ENCODE results near the gene DENND1B.
A peak's percentile ranks its signal among the peaks of the same experiment; 100 is the strongest.
"Not testable (repeated sequence)": the region's sequence is repeated elsewhere in the genome, so short reads cannot be mapped to it uniquely, and the experiment has no call there.

Gene DENND1B

DNA sequence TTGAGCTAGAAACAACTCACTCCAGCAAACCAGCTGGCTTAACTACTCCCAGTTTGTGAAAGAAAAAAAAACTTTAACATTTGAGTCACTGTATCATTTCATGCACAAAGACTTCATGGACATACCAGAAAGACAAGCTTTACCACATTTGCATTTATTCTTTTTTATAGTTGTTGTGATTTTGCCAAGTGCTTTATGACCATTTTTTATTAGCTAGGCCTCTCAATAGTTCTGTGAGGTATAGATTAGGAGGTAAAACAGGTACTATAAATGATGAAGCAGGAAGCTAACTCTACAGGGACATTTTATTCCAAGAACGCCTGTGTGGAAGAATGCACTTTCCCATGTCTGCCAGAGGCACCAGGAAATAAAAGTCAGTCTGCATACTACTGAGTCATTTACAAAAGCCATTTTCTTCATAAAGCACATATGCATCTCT lies 8.2 kb upstream of the DENND1B start:
- no peak for DNase-seq

- DNase-seq, result no peak
These were observed 7.6 kb upstream of the DENND1B start for GRCh38 chr1:197782722-197783360.

- DNase-seq, result no peak
These were observed 6.9 kb upstream of the DENND1B start for GRCh38 chr1:197781968-197782721.

DNA sequence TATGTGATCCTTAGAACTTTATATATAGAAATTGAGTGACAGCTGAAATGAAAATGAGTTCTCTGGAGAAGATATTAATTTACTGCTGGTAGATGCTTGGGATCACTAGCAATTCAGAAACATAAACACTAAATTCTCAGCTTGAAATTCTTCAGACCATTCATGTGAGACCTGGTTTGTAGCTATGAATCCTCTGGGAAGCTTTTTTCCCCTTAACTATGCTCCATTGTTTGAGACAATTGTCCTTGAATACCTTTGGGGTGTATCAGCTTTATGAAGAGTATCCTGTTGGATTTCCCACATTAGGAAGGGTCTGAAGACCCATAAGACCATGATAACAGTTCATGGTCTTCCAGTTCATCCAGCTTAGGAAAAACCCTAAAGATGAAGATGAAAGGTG lies 4.6 kb upstream of the DENND1B start:
- DNase-seq, result no peak

- no peak for DNase-seq
These were observed 3.2 kb upstream of the DENND1B start for GRCh38 chr1:197778366-197778945.

DNA sequence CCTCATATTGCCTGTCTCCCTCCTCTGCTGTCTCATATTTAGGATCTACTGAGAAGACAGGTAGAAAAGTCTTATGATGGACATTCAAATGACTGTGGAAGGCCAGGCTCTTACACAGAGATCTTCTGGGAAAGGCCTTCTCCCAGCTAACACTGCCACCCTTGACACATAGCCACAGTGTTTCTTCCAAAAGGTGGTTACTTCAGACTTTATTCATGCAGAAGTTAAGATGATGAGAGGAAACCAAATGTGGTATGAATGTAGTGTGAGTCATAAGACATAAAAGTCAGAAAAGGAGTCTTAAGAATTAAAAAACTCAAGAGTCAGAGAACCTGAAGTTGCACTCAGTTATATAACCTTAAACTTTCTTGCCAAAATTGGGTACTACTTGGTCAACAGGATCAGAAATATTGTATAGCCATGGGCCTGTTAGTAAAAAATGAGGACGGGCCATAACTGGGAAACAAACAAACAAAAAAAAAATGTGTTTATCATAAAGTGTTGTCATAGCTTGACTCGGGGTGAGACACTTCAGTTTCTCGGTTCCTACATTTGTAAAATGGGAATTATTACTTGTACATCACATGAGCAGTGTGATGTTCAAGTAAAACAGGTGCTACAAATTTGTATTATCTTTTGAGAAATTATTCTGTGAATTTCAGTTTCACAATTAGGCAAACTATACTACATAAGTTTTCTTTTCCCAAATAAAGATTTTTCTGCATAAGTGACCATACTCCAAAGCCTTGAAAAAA lies 1.2 kb upstream of the DENND1B start:
- DNase-seq, result no peak

- peak in 1 of 2 experiments; percentile 40 for DNase-seq
These were observed 606 bp downstream of the DENND1B start for GRCh38 chr1:197774466-197775281.

GRCh38 chr1:197773856-197774255 lies 1.4 kb downstream of the DENND1B start:
- DNase-seq, result no peak

DNA sequence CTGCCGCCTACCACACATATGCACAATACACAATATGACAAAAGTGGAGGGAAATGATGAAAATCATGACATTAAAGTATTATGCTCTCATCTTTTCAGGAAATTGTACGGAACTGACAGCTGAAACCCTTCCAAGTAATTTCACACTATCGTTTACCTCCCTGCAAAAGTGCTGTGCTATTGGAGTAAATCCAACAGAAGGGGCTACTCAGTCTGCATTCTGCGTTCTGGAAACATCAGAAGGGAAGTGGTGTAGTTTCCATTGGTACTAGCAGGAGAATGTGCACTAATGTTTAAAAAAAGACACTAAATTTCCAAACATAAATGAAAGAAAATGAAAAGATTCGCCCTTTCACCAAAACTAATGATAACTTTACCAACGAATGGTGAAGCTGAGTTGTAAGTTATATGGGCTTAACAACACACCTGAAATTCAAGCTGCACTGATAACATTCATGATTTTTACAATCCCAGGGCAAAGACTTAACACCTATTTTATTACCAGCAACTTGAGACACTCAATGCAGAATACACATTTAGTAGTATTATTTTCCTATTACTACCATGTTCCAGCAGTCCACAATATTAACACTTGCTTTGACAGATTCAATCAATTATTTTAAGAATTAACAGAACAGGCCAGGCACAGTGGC lies 3.2 kb downstream of the DENND1B start:
- DNase-seq, result no peak

- DNase-seq, result no peak
These were observed 3.9 kb downstream of the DENND1B start for GRCh38 chr1:197771386-197771785.

DNA sequence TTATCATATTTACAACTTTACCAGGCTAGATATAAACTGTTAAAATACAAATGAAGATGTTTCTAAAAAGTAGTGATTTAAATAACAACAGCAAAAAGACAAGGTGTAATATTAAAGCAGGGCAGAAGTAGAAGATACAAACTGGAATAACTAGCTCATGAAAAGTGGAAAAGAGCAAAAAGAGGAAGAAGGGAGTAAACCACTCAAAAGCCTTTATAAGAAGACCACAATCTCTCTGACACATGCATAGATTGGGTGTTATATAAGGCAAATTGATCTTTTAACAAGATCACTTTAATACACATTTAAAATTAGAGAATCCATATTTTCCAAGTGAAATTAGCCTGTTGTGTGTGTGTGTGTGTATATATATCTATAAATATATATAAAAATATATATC lies 5.0 kb downstream of the DENND1B start:
- no peak for DNase-seq

DNA sequence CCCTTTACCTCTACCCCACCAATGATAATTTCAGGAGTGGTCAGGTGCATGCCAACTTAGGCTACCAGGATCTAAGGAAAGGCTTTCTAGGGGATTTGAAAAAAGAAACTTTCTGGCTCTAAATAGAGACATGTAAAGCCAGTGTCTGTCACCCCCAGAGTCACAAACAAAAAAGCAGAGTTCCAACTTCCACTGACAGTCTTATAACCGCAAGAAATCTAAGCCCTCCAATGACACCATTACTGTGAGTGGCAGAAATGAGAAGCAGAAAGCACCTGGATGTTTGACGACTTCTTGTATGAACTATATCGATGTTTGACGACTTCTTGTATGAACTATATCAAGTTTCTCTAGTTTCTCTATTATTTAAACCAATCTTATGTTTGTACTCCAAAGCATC lies 6.0 kb downstream of the DENND1B start:
- no peak for DNase-seq

DNA sequence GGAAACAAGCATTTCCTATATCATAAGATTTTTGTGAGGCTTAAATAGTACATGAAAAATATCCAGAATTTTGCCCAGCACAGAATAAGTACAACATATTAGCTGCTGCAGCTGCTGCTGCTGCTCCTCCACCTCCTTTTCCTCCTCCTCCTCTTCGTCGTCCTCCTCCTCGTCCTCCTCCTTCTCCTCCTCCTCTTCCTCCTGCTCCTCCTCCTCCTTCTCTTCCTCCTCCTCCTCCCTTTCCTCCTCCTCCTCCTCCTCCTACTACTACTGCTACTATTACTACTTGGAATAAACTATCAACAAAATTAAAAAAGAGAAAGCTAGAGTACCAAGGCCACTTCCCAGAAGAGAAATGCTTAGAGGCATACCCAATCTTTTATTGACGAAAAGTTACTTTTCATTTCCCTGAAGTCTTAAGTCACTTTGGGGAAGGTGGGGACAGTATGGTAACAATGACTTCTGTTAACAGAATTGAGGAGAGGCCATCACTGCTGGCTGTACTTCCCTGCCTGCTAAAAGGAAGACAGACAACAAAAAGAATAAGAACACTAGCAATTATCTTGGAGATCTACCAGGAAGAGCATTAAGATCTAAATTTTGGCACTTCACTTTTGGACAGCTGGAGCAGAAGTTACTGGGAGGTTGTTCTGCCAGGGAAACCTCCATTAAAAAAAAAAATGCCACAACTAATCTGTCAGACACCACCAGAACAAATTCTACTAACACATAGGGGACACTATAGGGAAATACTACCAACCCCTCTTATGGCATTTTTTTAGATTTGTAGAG lies 7.1 kb downstream of the DENND1B start:
- no peak for DNase-seq

DNA sequence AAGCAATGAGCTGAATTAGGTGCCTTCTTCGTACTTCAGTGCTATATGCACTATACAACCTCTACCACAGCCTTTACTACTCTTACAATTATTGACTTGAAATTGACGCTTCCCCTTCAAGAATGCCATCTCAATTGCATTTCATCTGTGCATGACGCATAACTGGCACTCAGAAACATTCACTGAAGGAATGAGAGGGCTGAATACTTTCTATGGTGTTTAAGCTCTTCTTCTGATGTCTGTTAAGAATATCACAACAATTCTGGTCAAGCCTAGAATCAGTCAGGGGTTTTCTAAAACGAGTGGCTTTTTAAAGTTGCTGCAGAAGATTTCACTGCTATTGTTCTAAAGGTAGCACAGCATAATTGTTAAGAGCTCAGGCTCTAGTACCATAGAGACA lies 11.5 kb downstream of the DENND1B start:
- no peak for DNase-seq

DNA sequence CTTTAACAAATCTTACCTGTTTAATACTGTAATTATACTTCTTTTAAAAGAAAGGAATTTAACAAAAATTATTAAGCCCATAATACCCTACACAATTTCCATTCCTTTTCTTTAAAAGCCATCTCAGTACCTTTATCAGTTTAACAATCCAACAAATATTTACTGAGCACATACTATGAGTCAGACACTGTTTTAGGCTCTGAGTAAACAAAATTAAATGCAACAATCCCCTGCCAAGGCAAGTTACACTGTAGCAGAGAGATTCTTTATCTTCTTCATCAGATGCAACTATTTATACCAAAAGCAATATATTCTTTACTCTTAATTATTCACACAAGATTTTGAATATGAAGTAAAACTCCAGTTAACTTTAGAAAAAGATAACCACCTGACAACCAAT lies 12.0 kb downstream of the DENND1B start:
- no peak for DNase-seq

DNA sequence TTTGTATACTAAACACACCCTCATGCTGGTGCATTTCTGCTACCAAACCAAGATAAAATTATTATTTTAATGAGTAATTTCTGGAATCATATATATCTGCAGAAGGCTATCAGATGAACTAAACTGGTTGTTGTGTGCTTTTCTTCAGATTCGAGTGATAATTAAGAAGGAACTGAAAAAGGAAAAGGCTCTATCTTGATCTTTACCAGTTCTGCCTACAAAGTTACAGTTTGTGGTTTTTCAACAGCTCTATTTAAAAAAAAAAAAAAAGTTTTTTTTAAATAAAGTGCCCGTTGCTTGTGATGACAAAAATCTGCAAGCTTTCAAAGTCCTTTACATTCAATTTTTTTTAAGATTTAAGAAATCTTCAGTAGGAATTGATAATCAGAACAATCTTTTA lies 13.6 kb downstream of the DENND1B start:
- DNase-seq, result no peak

DNA sequence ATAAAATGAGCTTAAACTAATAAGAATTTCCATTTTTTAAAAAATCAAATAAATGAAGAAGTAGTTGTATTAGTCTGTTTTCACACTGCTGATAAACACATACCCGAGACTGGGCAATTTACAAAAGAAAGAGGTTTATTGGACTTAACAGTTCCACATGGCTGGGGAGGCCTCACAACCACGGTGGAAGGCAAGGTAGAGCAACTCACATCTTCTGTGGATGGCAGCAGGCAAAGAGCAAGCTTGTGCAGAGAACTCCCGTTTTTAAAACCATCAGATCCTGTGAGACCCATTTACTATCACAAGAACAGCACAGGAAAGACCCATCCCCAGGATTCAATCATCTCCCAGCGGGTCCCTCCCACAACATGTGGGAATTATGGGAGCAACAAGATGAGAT lies 19.7 kb downstream of the DENND1B start:
- not testable (repeated sequence) for DNase-seq

DNA sequence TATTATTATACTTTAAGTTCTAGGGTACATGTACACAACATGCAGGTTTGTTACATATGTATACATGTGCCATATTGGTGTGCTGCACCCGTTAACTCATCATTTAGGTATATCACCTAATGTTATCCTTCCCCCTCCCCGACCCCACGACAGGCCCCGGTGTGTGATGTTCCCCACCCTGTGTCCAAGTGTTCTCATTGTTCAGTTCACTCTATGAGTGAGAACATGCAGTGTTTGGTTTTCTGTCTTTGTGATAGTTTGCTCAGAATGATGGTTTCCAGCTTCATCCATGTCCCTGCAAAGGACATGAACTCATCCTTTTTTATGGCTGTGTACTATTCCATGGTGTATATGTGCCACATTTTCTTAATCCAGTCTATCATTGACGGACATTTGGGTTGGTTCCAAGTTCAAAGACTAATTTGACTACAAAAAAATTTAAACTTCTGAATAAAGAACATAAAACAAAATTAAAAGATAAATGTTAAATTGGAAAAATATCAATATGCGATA lies 22.6 kb downstream of the DENND1B start:
- not testable (repeated sequence) for DNase-seq

DNA sequence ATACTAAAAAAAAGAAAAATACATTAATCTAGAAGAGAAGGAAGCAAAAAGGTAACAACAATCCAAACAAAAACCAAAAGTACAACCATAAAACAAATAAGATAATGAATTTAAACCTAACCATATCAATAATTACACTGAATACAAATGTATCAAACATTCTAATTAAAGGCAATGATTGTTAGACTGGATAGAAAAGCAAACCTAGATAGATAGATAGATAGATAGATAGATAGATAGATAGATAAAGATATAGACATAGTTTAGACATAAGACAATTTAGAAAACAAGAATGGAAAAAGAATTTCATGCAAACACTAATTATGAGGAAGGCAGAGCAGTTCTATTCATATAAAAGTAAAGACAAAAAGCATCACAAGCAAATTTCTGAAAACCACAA lies 24.9 kb downstream of the DENND1B start:
- DNase-seq, result no peak

GRCh38 chr1:197745911-197746310 lies 29.4 kb downstream of the DENND1B start:
- DNase-seq, result no peak

- DNase-seq, result no peak
These were observed 30.3 kb downstream of the DENND1B start for GRCh38 chr1:197744979-197745378.

Data from NCI-H1930 (cell line).